ENCODE measurements around the gene RNPS1.

DNA sequence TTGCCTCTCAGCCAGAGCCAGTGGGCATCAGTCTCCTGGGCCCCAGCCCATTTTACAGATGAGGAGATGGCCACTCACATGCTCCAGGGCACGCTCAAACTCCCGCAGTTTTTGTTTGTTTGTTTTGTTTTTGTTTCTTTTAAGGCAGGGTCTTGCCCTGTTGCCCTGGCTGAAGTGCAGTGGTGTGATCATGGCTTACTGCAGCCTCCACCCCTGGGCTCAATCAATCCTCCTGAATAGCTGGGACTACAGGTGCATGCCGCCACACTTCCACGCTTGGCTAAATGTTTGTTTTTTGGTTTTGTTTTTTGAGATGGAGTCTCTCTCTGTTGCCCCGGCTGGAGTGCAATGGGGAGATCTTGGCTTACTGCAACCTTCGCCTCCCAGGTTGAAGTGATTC lies 41.0 kb downstream of the RNPS1 start:
- TF ChIP-seq, protein P1, sequence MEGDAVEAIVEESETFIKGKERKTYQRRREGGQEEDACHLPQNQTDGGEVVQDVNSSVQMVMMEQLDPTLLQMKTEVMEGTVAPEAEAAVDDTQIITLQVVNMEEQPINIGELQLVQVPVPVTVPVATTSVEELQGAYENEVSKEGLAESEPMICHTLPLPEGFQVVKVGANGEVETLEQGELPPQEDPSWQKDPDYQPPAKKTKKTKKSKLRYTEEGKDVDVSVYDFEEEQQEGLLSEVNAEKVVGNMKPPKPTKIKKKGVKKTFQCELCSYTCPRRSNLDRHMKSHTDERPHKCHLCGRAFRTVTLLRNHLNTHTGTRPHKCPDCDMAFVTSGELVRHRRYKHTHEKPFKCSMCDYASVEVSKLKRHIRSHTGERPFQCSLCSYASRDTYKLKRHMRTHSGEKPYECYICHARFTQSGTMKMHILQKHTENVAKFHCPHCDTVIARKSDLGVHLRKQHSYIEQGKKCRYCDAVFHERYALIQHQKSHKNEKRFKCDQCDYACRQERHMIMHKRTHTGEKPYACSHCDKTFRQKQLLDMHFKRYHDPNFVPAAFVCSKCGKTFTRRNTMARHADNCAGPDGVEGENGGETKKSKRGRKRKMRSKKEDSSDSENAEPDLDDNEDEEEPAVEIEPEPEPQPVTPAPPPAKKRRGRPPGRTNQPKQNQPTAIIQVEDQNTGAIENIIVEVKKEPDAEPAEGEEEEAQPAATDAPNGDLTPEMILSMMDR (IDR thresholded peaks at IDR 0.05), result no peak
- TF ChIP-seq POLR2A (IDR thresholded peaks at IDR 0.05), result no peak

All from thyroid gland (tissue), 4 donors.